Measurements from ENCODE around the gene SHLD3. TPM values are rescaled to one million over a fixed set of nuclear protein-coding genes. Genes with fewer than 3 reads are reported as not detected.

The SHLD3 gene
- total RNA-seq, 1 donor from 2014 or later = 4.0 TPM

DNA sequence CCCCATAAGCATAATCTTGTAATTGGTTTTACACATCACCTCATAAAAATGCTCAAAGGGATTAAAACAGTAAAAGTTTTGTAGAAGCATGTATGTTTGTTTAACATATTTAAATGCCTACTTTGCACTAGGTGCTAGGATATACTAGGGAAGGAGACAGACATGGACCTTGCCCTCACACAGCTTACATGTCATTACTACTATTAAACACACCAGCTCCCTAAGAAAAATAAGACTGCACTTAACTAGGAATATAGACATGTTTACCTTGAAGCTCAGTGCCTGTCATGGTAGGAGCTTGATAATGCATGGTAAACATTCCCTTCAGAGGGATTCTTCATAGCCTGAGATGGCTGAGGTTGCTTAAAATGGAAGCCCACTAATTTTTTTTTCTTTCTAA lies 6.2 kb downstream of the SHLD3 start:
- Mint-ChIP-seq H3K4me3 (no peak overlapping the region), H3K4me1 (peaks cover 8% of the 10 kb centered on the region), H3K27ac (no peak overlapping the region), H3K9me3 (no peaks in the 10 kb centered on the region), H3K36me3 (peaks cover 7% of the 10 kb centered on the region), H3K27me3 (ENCODE audit: low read depth) (no peaks in the 10 kb centered on the region)
- TF ChIP-seq, protein P1, sequence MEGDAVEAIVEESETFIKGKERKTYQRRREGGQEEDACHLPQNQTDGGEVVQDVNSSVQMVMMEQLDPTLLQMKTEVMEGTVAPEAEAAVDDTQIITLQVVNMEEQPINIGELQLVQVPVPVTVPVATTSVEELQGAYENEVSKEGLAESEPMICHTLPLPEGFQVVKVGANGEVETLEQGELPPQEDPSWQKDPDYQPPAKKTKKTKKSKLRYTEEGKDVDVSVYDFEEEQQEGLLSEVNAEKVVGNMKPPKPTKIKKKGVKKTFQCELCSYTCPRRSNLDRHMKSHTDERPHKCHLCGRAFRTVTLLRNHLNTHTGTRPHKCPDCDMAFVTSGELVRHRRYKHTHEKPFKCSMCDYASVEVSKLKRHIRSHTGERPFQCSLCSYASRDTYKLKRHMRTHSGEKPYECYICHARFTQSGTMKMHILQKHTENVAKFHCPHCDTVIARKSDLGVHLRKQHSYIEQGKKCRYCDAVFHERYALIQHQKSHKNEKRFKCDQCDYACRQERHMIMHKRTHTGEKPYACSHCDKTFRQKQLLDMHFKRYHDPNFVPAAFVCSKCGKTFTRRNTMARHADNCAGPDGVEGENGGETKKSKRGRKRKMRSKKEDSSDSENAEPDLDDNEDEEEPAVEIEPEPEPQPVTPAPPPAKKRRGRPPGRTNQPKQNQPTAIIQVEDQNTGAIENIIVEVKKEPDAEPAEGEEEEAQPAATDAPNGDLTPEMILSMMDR (IDR thresholded peaks at IDR 0.05; ENCODE audit: unreplicated experiment) = no peak
- DNase-seq (ENCODE audit: low spot score in 2 of 2, unreplicated experiment in 2 of 2) = no peak

DNA sequence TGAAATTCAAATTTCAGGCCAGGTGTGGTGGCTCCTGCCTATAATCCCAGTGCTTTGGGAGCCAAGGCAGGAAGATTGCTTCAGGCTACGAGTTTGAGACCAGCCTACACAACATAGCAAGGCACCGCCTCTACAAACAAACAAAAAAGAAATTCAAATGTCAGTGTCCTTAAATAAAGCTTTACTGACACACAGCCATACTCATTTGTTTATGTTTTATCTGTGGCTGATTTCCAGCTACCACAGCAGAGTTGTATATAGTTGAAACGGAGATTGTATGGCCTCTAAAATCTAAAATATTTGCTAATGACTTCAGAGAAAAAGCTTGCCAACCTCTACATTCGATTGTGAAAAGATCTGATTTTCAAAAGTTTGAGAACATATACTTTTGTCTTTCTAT lies 15.4 kb downstream of the SHLD3 start:
- H3K9me3 Mint-ChIP-seq = peaks cover 5% of the 10 kb centered on the region
- no peak overlapping the region for H3K4me3 Mint-ChIP-seq
- no peak for DNase-seq (ENCODE audit: low spot score in 2 of 2, unreplicated experiment in 2 of 2)
- no peaks in the 10 kb centered on the region for H3K27me3 Mint-ChIP-seq (ENCODE audit: low read depth)
- H3K36me3 Mint-ChIP-seq = peaks cover 26% of the 10 kb centered on the region
- H3K4me1 Mint-ChIP-seq = no peaks in the 10 kb centered on the region
- no peak overlapping the region for H3K27ac Mint-ChIP-seq
- TF ChIP-seq, protein P1 (IDR thresholded peaks at IDR 0.05; ENCODE audit: unreplicated experiment) = no peak

DNA sequence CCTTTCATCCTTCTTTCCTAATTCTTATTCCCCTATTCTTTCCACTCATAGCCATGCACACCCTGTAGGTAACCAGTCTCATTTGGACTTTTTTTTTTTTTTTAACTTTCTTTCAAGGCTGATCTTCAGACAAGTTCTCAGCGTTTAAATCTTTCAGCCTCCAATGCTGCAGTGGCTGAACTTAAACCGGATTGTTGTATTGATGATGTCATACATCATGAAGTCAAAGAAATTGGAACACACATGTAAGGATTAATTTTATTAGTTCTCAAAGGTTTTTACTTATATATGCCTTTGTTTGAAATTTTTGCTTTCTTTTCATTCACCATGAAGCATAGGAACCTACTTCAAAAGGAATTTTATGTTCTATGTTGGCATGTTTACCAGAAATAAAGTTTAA lies 22.1 kb downstream of the SHLD3 start:
- Mint-ChIP-seq H3K9me3 (no peaks in the 10 kb centered on the region), H3K27ac (no peak overlapping the region), H3K4me3 (no peak overlapping the region), H3K4me1 (no peaks in the 10 kb centered on the region), H3K27me3 (ENCODE audit: low read depth) (no peaks in the 10 kb centered on the region), H3K36me3 (peaks cover 21% of the 10 kb centered on the region)
- DNase-seq (ENCODE audit: low spot score in 2 of 2, unreplicated experiment in 2 of 2) = no peak
- TF ChIP-seq, protein P1 (IDR thresholded peaks at IDR 0.05; ENCODE audit: unreplicated experiment) = no peak

DNA sequence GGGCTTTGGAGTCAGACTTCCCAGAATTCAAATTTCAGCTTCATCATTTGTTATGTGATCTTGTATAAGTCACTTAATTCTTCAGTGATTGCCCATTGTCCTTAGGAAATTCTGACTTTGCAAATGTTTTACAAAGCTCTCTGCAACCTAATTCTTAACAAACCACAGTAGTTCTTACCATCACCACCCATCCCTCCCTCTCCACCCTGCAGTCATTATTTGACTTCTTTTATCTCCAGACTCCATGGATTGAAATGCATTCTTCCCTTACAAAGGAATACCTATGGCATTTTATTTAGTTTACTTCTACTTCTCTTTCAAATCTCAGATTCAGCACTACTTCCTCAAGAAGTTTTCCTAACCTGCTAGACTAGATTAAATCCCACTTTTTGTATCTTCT lies 23.1 kb downstream of the SHLD3 start:
- Mint-ChIP-seq H3K4me3 (no peak overlapping the region), H3K36me3 (peaks cover 21% of the 10 kb centered on the region), H3K27me3 (ENCODE audit: low read depth) (no peaks in the 10 kb centered on the region), H3K27ac (no peak overlapping the region), H3K4me1 (no peaks in the 10 kb centered on the region), H3K9me3 (no peaks in the 10 kb centered on the region)
- DNase-seq (ENCODE audit: low spot score in 2 of 2, unreplicated experiment in 2 of 2) = no peak
- TF ChIP-seq, protein P1 (IDR thresholded peaks at IDR 0.05; ENCODE audit: unreplicated experiment) = no peak

DNA sequence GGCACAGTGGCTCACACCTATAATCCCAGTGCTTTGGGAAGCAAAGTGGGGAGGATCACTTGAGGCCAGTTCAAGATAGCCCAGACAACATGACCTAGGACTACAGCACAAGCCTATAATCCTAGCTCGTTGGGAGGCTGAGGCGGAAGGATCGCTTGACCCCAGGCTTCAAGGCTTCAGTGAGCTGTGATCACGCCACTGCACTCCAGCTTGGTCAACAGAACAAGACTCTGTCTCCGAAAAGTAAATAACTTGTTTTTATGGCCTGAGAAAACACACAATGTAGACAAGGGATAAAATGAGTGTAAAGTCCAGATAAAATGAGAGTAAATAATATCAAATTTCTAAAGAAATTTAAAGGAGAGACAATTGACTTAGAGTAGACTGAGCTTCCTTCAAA lies 26.3 kb downstream of the SHLD3 start:
- peaks cover 13% of the 10 kb centered on the region for H3K36me3 Mint-ChIP-seq
- H3K9me3 Mint-ChIP-seq = no peaks in the 10 kb centered on the region
- H3K27me3 Mint-ChIP-seq (ENCODE audit: low read depth) = no peaks in the 10 kb centered on the region
- H3K27ac Mint-ChIP-seq = no peak overlapping the region
- TF ChIP-seq, protein P1 (IDR thresholded peaks at IDR 0.05; ENCODE audit: unreplicated experiment) = no peak
- no peak for DNase-seq (ENCODE audit: low spot score in 2 of 2, unreplicated experiment in 2 of 2)
- H3K4me3 Mint-ChIP-seq = no peak overlapping the region
- no peaks in the 10 kb centered on the region for H3K4me1 Mint-ChIP-seq

DNA sequence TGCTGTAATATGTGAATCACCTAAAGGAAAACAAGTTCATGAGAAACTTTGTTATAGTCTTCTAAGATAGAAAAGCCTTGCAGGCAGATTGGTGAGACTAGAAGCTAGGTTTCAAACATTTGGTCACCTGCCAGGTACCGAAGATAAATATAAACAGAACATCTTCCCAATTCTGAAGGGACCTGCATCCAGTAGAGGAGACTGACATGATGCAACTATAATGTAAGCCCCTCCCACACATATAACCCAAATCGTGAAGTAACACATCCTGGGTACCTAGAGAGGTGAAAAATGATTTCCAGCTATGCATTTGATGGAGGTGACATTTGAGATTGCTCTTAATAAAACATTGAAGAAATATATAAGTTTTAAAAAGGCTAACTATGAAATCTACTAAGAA lies 29.9 kb downstream of the SHLD3 start:
- H3K9me3 Mint-ChIP-seq = no peaks in the 10 kb centered on the region
- H3K27ac Mint-ChIP-seq = no peak overlapping the region
- DNase-seq (ENCODE audit: low spot score in 2 of 2, unreplicated experiment in 2 of 2) = no peak
- no peak overlapping the region for H3K4me3 Mint-ChIP-seq
- TF ChIP-seq, protein P1 (IDR thresholded peaks at IDR 0.05; ENCODE audit: unreplicated experiment) = no peak
- no peaks in the 10 kb centered on the region for H3K4me1 Mint-ChIP-seq
- no peaks in the 10 kb centered on the region for H3K27me3 Mint-ChIP-seq (ENCODE audit: low read depth)
- peaks cover 12% of the 10 kb centered on the region for H3K36me3 Mint-ChIP-seq
